Activated B cell treated with CpG ODN at 0.5 μM for 24 hours (primary cell): ENCODE results near the gene TRRAP. TPM values are rescaled to one million over a fixed set of nuclear protein-coding genes. Genes with fewer than 3 reads are reported as not detected.
"Not testable (repeated sequence)": the region's sequence is repeated elsewhere in the genome, so short reads cannot be mapped to it uniquely, and the experiment has no call there.

Experiments used
- ATAC-seq: fragments of 200-7000 bp; cut with Tn5 transposase; one replicate; pipeline ENCODE4 v1.10.0; 2021; ENCODE audit warnings: low read depth, mild to moderate bottlenecking, moderate library complexity
- CTCF ChIA-PET: fragments of 350-600 bp; sonication (Branson Sonifier 250); formaldehyde crosslinking; loops from one replicate; lab custom pipeline; 2021; ENCODE audit warnings: antibody characterized with exemption; lab: Charles Lee
- POLR2A ChIA-PET: fragments of 350-600 bp; sonication (Branson Sonifier 250); formaldehyde crosslinking; loops from one replicate; lab custom pipeline; 2021; ENCODE audit warnings: antibody characterized with exemption; lab: Charles Lee
- DNase-seq: peaks from one replicate; pipeline ENCODE4 v3.0.0; 2022
- H3K27ac Mint-ChIP-seq: one replicate; pipeline ENCODE4 v1.8.0; 2020; ENCODE audit warnings: mixed read lengths
- H3K27me3 Mint-ChIP-seq: one replicate; pipeline ENCODE4 v1.8.0; 2021; ENCODE audit warnings: mixed read lengths
- H3K36me3 Mint-ChIP-seq: one replicate; pipeline ENCODE4 v1.8.0; 2021; ENCODE audit warnings: low read depth, mixed read lengths
- H3K4me1 Mint-ChIP-seq: one replicate; pipeline ENCODE4 v1.8.0; 2021; ENCODE audit warnings: mixed read lengths
- H3K4me3 Mint-ChIP-seq: one replicate; pipeline ENCODE4 v1.8.0; 2020; ENCODE audit warnings: mild to moderate bottlenecking, mixed read lengths
- H3K9me3 Mint-ChIP-seq: one replicate; pipeline ENCODE4 v1.8.0; 2020; ENCODE audit warnings: mixed read lengths
- intact Hi-C: fragments of 100-400 bp; cut with micrococcal nuclease; formaldehyde crosslinking; loops from one replicate; pipeline ENCODE4 v1.15.1; 2024
- total RNA-seq: library from RNA; stranded (reverse); gene quantifications from 2 replicates; pipeline ENCODE4 v1.2.3, GENCODE V29; 2022
- TF ChIP-seq, protein P1 (sequence below): fragments of 200-600 bp; IDR thresholded peaks from one replicate; pipeline ENCODE4 v1.8.0; 2022; ENCODE audit warnings: antibody characterized with exemption, mild to moderate bottlenecking

TRRAP gene
- total RNA-seq, 1 donor from 2014 or later, result 77.9 TPM

DNA sequence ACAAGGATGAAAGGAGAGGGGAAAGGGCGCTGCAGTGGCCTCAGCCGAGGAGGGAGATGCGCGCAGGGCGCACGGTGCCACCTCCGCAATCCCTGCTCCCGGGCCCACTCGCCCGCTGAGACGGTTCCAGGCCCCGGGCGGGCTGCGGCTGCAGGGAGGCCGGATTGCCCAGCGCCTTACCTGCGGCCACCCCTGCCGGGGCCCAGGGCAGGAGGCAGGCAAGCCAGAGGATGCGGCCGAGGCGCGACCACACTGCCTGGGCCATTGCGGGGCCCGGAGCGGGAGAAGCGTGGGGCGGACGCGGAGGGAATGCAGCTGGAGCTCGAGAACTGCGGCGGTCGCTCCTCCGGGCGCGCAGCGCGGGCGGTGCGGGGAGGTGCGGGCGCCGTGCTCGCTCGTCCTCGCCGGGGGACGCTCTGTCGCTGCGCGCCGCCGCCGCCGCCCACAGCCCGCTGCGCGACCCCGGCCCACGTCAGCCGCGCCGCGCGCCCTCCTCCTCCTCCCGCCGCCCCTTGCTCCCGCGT, 8.7 kb upstream of the TRRAP start, which contains the start of gene TMEM130:
Gene TMEM130, minus strand, starts transcription at position 418 of the 524 bp plus-strand sequence. Its CDS starts 153 bp downstream, at position 265.
- POLR2A ChIA-PET, result interaction anchor here (0.6 to 1.5 kb wide), 5 partner anchors 10 to 747 kb away, joined by 3 to 27 read pairs (median 4); partner anchors contain the start of genes TRRAP and ZSCAN25
- CTCF ChIA-PET, result no interaction called here
- ATAC-seq, result peak; percentile 7
- intact Hi-C loops, result loop anchor here (1.0 to 10.0 kb wide), 7 partner anchors 10 to 765 kb away; partner anchors contain the start of genes BRI3, FAM200A, LMTK2 and ZNF655
- peak within 1 kb of the TSS; percentile 85 for H3K4me3 Mint-ChIP-seq
- peak within 1 kb of the TSS; percentile 63 for H3K27ac Mint-ChIP-seq
- peak; percentile 37 for DNase-seq
- peaks cover 20% of the 10 kb centered on the region for H3K4me1 Mint-ChIP-seq
- no peaks in the 10 kb centered on the region for H3K36me3 Mint-ChIP-seq
- TF ChIP-seq, protein P1, sequence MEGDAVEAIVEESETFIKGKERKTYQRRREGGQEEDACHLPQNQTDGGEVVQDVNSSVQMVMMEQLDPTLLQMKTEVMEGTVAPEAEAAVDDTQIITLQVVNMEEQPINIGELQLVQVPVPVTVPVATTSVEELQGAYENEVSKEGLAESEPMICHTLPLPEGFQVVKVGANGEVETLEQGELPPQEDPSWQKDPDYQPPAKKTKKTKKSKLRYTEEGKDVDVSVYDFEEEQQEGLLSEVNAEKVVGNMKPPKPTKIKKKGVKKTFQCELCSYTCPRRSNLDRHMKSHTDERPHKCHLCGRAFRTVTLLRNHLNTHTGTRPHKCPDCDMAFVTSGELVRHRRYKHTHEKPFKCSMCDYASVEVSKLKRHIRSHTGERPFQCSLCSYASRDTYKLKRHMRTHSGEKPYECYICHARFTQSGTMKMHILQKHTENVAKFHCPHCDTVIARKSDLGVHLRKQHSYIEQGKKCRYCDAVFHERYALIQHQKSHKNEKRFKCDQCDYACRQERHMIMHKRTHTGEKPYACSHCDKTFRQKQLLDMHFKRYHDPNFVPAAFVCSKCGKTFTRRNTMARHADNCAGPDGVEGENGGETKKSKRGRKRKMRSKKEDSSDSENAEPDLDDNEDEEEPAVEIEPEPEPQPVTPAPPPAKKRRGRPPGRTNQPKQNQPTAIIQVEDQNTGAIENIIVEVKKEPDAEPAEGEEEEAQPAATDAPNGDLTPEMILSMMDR, result no peak
- H3K9me3 Mint-ChIP-seq, result no peaks in the 10 kb centered on the region
- H3K27me3 Mint-ChIP-seq, result peaks cover 5% of the 10 kb centered on the region

DNA sequence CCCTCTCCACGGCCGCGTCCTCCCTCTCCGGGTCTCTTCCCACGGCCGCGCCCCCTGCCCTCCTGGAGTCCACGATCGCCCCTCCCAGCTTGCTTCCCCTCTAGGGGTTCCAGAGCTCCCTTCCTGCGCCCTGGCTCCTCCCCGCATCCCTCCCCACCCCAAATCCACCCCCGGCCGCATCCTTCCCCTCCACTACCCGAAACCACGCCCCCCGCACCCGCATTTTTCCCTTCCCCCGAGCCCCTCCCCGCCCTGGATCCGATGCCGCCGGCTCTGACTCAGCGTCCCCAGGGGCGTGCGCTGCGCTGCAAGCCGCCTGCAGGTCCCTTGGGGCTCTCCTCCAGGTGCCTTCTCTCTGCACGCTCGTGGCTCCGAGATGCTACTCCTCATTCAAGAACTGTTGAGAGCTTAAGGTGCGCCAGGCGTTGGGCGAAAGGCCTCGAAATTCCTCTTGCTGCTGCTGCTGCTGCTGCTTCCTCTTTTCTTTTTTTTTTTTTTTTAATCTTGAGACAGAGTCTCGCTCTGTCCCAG, 8.1 kb upstream of the TRRAP start:
- intact Hi-C loops, result loop anchor here (1.0 to 10.0 kb wide), 7 partner anchors 9 to 765 kb away; partner anchors contain the start of genes BRI3, FAM200A, LMTK2 and ZNF655
- H3K9me3 Mint-ChIP-seq, result no peaks in the 10 kb centered on the region
- peaks cover 5% of the 10 kb centered on the region for H3K27me3 Mint-ChIP-seq
- H3K4me3 Mint-ChIP-seq, result peak overlapping the region; percentile 85
- peaks cover 20% of the 10 kb centered on the region for H3K4me1 Mint-ChIP-seq
- ChIA-PET CTCF (no interaction called here), POLR2A (interaction anchor here (0.6 to 1.5 kb wide), 8 partner anchors 9 to 746 kb away, joined by 3 to 27 read pairs (median 4); partner anchors contain the start of genes TRRAP and ZSCAN25)
- DNase-seq, result peak; percentile 85
- no peaks in the 10 kb centered on the region for H3K36me3 Mint-ChIP-seq
- TF ChIP-seq, protein P1, result no peak
- peak overlapping the region; percentile 63 for H3K27ac Mint-ChIP-seq
- peak; percentile 98 for ATAC-seq

DNA sequence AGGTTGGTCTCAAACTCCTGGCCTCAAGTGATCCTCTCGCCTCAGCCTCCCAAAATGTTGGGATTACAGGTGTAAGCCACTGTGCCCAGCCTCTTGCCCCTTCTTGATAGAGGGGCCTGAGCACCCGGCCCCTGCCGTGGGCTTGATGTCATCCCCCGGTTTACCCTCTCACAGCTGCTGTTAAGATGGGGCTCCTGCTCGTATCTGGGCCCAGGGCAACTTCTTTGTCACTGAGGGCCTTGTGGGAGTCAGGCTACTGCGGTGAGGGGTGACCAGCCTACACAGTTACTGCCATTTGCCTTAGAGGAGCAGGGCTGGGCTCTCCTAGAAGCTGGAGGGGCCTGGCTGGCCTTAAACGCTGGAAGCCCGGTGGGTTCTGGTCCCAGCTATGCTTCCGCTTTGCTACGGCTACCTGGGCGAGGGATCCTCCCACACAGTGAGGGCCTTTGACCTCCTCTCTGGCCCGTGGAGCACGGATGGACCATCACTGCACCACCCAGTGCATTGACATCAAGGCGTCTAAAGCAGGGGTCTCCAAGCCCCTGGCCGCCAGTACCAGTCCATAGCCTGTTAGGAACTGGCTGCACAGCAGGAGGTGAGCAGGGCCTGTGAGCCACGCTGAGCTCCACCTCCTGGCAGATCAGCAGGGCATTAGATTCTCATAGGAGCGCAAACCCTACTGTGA, 7.4 kb upstream of the TRRAP start:
- Mint-ChIP-seq H3K4me3 (peak overlapping the region; percentile 85), H3K4me1 (peaks cover 20% of the 10 kb centered on the region), H3K27me3 (peaks cover 8% of the 10 kb centered on the region), H3K36me3 (no peaks in the 10 kb centered on the region), H3K9me3 (no peaks in the 10 kb centered on the region), H3K27ac (peak overlapping the region; percentile 63)
- ChIA-PET POLR2A (interaction anchor here (0.6 to 1.5 kb wide), 5 partner anchors 8 to 556 kb away, joined by 3 to 27 read pairs (median 4); partner anchors contain the start of gene TRRAP), CTCF (interaction anchor here (1.3 kb wide), 1 partner anchor 30 kb away, joined by 5 read pairs; no protein-coding TSS in a partner anchor)
- intact Hi-C loops, result loop anchor here (1.0 to 10.0 kb wide), 7 partner anchors 8 to 766 kb away; partner anchors contain the start of genes BRI3, FAM200A, LMTK2 and ZNF655
- ATAC-seq (no peak), DNase-seq (no peak)
- TF ChIP-seq, protein P1, result no peak

DNA sequence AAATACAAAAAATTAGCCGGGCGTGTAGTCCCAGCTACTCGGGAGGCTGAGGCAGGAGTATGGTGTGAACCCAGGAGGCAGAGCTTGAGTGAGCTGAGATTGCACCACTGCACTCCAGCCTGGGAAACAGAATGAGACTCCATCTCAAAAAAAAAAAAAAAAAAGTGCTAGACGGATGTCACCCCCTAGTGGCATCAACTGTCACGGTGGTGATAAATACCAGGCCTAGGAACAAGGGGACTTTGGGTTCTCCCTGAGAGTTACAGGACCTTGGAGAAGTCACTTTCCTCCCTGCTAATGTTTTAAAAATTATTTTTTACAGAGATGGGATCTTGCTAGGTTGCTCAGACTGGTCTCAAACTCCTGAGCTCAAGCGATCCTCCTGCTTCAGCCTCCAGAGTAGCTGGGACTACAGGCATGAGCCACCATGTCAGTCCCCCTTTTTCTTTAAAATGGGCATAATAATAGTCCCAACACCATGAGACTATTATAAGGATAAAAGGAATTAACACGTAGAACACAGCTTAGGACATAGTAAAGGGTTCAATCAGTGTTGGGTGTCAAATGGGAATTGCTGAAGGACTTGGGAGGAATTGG, 5.9 kb upstream of the TRRAP start:
- no peak overlapping the region for H3K27ac Mint-ChIP-seq
- no peaks in the 10 kb centered on the region for H3K9me3 Mint-ChIP-seq
- H3K4me3 Mint-ChIP-seq, result no peak overlapping the region
- TF ChIP-seq, protein P1, result no peak
- intact Hi-C loops, result loop anchor here (1.0 to 10.0 kb wide), 5 partner anchors 31 to 768 kb away; partner anchors contain the start of genes FAM200A, LMTK2 and ZNF655
- ChIA-PET CTCF (interaction anchor here (0.8 to 2.9 kb wide), 5 partner anchors 11 to 127 kb away, joined by 3 to 11 read pairs (median 5); no protein-coding TSS in a partner anchor), POLR2A (interaction anchor here (0.7 kb wide), 1 partner anchor 669 kb away, joined by 8 read pairs; no protein-coding TSS in a partner anchor)
- H3K4me1 Mint-ChIP-seq, result peaks cover 22% of the 10 kb centered on the region
- ATAC-seq (no peak), DNase-seq (no peak)
- no peaks in the 10 kb centered on the region for H3K36me3 Mint-ChIP-seq
- peaks cover 5% of the 10 kb centered on the region for H3K27me3 Mint-ChIP-seq

DNA sequence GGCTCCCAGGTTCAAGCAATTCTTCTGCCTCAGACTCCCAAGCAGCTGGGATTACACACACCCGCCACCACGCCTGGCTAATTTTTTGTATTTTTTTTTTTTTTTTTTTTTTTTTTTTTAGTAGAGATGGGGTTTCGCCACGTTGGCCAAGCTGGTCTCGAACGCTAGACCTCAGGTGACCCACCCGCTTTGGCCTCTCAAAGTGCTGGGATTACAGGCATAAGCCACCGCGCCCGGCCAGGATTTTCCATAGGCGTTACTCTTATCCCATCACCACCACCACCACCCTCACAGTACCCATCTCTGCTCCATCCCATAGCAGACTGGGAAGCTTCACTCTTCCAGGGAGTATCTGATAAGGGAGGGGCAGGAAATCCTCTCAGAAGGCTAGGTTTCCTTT, 4.7 kb upstream of the TRRAP start:
- not testable (repeated sequence) for DNase-seq

More for the DNA sequence above, 4.7 kb upstream of the TRRAP start:
- intact Hi-C loops, result loop anchor here (10.0 kb wide), 3 partner anchors 559 to 769 kb away; partner anchors contain the start of genes FAM200A, LMTK2 and ZNF655
- not testable (repeated sequence) for H3K27ac Mint-ChIP-seq, H3K4me3 Mint-ChIP-seq, H3K9me3 Mint-ChIP-seq, H3K27me3 Mint-ChIP-seq, H3K36me3 Mint-ChIP-seq, ATAC-seq
- ChIA-PET POLR2A (interaction anchor here (0.6 kb wide), 1 partner anchor 469 kb away, joined by 3 read pairs; no protein-coding TSS in a partner anchor), CTCF (interaction anchor here (0.7 to 2.9 kb wide), 3 partner anchors 12 to 584 kb away, joined by 3 to 11 read pairs (median 3); no protein-coding TSS in a partner anchor)
- peaks cover 24% of the 10 kb centered on the region for H3K4me1 Mint-ChIP-seq
